Peyer's patch (tissue), 4 donors: ENCODE results near the gene SLC29A2.

ENCODE experiments used
- POLR2A ChIP-seq, 2 donors: fragments of 450-650 bp; IDR thresholded peaks; one replicate each; pipeline ENCODE4 v1.5.1; 2017; ENCODE audit warnings: antibody characterized with exemption in 2 of 2, mild to moderate bottlenecking in 2 of 2, moderate library complexity in 2 of 2
- TF ChIP-seq, protein P1 (sequence below), 6 experiments: fragments of 450-650 bp in 4 of 6; fragments of 200-600 bp in 2 of 6; sonication (generic) in 1 of 6; IDR thresholded peaks; one replicate each; pipeline ENCODE4 v1.5.1; 2017 to 2019; ENCODE audit warnings: antibody characterized with exemption in 6 of 6, mild to moderate bottlenecking in 3 of 6, moderate library complexity in 1 of 6

GRCh38 chr11:66413167-66413566, 41.6 kb upstream of the SLC29A2 start:
- TF ChIP-seq, protein P1, sequence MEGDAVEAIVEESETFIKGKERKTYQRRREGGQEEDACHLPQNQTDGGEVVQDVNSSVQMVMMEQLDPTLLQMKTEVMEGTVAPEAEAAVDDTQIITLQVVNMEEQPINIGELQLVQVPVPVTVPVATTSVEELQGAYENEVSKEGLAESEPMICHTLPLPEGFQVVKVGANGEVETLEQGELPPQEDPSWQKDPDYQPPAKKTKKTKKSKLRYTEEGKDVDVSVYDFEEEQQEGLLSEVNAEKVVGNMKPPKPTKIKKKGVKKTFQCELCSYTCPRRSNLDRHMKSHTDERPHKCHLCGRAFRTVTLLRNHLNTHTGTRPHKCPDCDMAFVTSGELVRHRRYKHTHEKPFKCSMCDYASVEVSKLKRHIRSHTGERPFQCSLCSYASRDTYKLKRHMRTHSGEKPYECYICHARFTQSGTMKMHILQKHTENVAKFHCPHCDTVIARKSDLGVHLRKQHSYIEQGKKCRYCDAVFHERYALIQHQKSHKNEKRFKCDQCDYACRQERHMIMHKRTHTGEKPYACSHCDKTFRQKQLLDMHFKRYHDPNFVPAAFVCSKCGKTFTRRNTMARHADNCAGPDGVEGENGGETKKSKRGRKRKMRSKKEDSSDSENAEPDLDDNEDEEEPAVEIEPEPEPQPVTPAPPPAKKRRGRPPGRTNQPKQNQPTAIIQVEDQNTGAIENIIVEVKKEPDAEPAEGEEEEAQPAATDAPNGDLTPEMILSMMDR (IDR thresholded peaks at IDR 0.05): no peak
- TF ChIP-seq POLR2A (IDR thresholded peaks at IDR 0.05): no peak
